ENCODE data around the gene FRMD4A. TPM values are rescaled to one million over a fixed set of nuclear protein-coding genes. Genes with fewer than 3 reads are reported as not detected.

The FRMD4A gene
- total RNA-seq, 4 donors from 2014 or later, result 13.7 to 27.2 (median 19.6) TPM

- WGBS, 2 donors (ENCODE audit: low coverage in 1 of 2), result 82 to 84% methylated on average over 1 of the region's 1 CpG
- Histone ChIP-seq H3K27me3 (no peaks in the 10 kb centered on the region), H3K36me3 (no peaks in the 10 kb centered on the region), H3K27ac (no peak overlapping the region), H3K4me3 (no peak overlapping the region), H3K9me3 (no peaks in the 10 kb centered on the region), H3K4me1 (no peaks in the 10 kb centered on the region)
- TF ChIP-seq EP300 (IDR thresholded peaks at IDR 0.05) (no peak), POLR2A (IDR thresholded peaks at IDR 0.05) (no peak), POLR2AphosphoS5 (IDR thresholded peaks at IDR 0.05) (no peak), CTCF (IDR thresholded peaks at IDR 0.05) (no peak)
- ATAC-seq, result no peak
Observed at GRCh38 chr10:14134275-14134674, 196.4 kb downstream of the FRMD4A start.

DNA sequence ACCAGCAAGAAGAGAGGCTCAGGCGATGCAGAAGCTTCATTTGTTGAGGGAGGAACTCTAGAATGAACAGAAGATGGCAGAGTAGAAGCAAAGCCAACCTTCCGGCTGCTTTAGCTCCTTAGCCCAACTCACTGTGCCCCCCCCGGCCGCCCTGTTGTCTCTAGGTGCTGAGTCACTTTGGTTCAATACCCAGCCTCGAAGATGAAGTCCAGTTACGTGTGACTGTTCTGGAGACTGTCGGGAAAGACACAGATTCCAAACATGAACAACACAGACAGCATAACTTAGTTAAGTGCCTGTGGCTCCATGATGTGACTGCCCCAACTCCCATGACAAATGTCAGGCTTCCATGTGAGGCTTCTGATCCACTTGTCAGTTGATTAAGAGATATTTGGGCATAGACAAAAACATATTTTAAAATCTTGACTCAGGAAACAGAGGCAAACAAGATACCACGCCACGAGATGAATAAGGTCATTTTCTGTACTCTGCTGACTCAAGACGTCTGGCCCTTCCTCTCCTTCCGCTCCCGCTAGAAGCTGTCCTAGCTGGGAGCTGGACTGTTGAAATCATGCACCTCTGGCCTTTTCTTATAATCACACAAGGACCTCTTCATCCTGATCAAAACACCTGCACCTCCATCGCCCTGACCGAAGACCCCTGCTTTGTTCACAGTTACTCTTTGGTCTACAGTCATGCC lies 199.3 kb downstream of the FRMD4A start:
- no peak for ATAC-seq
- H3K9me3 ChIP-seq, result no peaks in the 10 kb centered on the region
- WGBS, 2 donors (ENCODE audit: low coverage in 1 of 2), result 83 to 95% methylated on average over 10 to 13 of the region's 14 CpGs
- TF ChIP-seq POLR2A (IDR thresholded peaks at IDR 0.05) (no peak), POLR2AphosphoS5 (IDR thresholded peaks at IDR 0.05) (no peak), EP300 (IDR thresholded peaks at IDR 0.05) (no peak), CTCF (IDR thresholded peaks at IDR 0.05) (no peak)
- H3K27me3 ChIP-seq, result no peaks in the 10 kb centered on the region
- no peak overlapping the region for H3K27ac ChIP-seq
- H3K4me3 ChIP-seq, result no peak overlapping the region
- no peaks in the 10 kb centered on the region for H3K36me3 ChIP-seq
- H3K4me1 ChIP-seq, result no peaks in the 10 kb centered on the region

DNA sequence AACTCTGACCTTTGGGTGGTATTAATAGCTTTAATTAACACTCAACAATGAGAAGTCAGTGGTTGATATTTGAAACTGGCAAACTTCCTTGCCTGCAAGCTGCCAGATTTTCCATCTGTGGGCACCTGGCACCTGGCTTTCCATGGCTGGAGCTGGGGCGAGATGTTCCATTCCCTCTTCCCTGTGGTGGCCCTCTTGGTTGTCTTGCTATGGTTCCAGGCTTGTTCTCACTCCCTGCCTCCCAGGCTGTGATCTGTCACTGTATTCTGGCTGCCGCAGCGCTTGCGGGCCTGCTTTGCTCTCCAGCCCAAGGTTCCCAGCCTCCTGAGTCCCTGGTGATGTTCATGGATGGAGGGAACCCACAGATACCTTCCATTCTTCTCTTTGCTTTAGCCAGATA lies 201.0 kb downstream of the FRMD4A start:
- Histone ChIP-seq H3K9me3 (no peaks in the 10 kb centered on the region), H3K27ac (no peak overlapping the region), H3K36me3 (no peaks in the 10 kb centered on the region), H3K4me3 (no peak overlapping the region), H3K4me1 (no peaks in the 10 kb centered on the region), H3K27me3 (no peaks in the 10 kb centered on the region)
- WGBS, 2 donors (ENCODE audit: low coverage in 1 of 2), result 84 to 90% methylated on average over 2 to 4 of the region's 4 CpGs
- no peak for ATAC-seq
- TF ChIP-seq POLR2A (IDR thresholded peaks at IDR 0.05) (no peak), EP300 (IDR thresholded peaks at IDR 0.05) (no peak), POLR2AphosphoS5 (IDR thresholded peaks at IDR 0.05) (no peak), CTCF (IDR thresholded peaks at IDR 0.05) (no peak)

DNA sequence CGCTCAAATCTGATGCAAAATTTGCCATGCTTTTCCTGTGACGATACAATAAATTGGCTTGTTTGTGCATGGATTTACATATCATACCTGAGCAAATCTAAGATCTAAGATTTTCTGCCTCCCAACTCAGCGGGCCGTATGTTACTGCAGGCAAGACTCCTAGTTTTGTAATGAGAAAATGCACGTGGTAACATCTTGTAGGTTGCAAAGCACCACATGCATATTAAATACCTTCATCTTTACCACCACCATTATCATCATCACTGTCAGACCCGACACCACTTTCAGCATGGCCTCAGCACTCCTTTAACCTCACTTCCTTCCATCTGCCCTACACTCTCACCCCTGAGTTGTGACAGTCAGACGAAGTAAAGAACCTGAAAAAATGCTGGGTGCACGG lies 202.2 kb downstream of the FRMD4A start:
- no peaks in the 10 kb centered on the region for H3K9me3 ChIP-seq
- no peak overlapping the region for H3K27ac ChIP-seq
- TF ChIP-seq CTCF (IDR thresholded peaks at IDR 0.05) (no peak), EP300 (IDR thresholded peaks at IDR 0.05) (no peak), POLR2AphosphoS5 (IDR thresholded peaks at IDR 0.05) (no peak), POLR2A (IDR thresholded peaks at IDR 0.05) (no peak)
- H3K4me1 ChIP-seq, result no peaks in the 10 kb centered on the region
- H3K4me3 ChIP-seq, result no peak overlapping the region
- no peaks in the 10 kb centered on the region for H3K36me3 ChIP-seq
- H3K27me3 ChIP-seq, result no peaks in the 10 kb centered on the region
- WGBS, 2 donors (ENCODE audit: low coverage in 1 of 2), result 91 to 93% methylated on average over 7 to 8 of the region's 8 CpGs
- no peak for ATAC-seq

DNA sequence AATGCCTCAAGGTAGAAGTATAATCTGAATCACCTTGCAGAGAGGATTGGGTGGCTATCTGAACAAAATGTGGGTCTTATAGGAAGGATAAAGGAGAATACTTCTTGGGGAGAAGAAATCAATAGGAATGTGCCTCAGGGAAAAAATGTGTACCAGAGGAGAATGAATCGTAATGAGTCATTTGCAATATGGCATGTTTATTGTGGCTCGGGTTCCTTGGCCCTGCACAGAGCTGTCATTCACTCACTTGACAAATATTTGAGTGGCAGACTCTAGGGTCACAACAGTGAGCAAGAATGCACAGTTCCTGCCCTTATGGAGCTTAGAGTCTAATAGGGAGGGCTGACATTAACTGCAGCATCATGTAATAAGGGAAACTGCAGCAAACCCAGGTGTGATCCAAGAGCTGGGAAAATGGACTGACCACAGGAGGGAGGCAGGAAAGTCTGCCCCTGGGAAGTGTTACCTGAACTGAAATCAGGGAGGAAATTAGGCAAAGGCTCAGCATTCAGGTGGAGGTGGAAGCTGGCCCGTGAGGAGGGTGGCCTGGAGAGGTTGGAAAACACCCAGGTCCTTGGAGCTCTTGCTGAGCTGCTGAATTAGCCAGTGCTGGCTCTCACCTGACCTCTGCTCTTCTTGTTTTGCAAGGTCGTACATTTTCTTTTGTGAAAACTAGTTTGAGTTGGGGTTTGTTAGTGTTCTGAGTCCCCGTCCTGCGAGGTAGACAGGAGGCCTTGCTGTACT lies 203.9 kb downstream of the FRMD4A start:
- ATAC-seq, result no peak
- Histone ChIP-seq H3K4me1 (no peaks in the 10 kb centered on the region), H3K4me3 (no peak overlapping the region), H3K27ac (no peak overlapping the region), H3K9me3 (no peaks in the 10 kb centered on the region), H3K27me3 (no peaks in the 10 kb centered on the region), H3K36me3 (no peaks in the 10 kb centered on the region)
- TF ChIP-seq CTCF (IDR thresholded peaks at IDR 0.05) (no peak), POLR2A (IDR thresholded peaks at IDR 0.05) (no peak), POLR2AphosphoS5 (IDR thresholded peaks at IDR 0.05) (no peak), EP300 (IDR thresholded peaks at IDR 0.05) (no peak)
- 87 to 90% methylated on average over 4 of the region's 6 CpGs for WGBS, 2 donors (ENCODE audit: low coverage in 1 of 2)
